Ishikawa (cell line): ENCODE measurements around the gene TUBGCP2.

Experiments used
- CEBPB ChIP-seq: IDR thresholded peaks from 2 replicates; pipeline ENCODE4 v1.6.1; 2012
- CREB1 ChIP-seq: IDR thresholded peaks from 2 replicates; pipeline ENCODE4 v1.6.1; 2012; ENCODE audit warnings: low read depth
- EGR1 ChIP-seq: IDR thresholded peaks from 2 replicates; pipeline ENCODE4 v1.6.1; 2012
- EP300 ChIP-seq: IDR thresholded peaks from 2 replicates; pipeline ENCODE4 v1.6.1; 2012; ENCODE audit warnings: borderline replicate concordance
- FOXM1 ChIP-seq: IDR thresholded peaks from 2 replicates; pipeline ENCODE4 v1.6.1; 2012; ENCODE audit warnings: low read depth, borderline replicate concordance
- MAX ChIP-seq: IDR thresholded peaks from 2 replicates; pipeline ENCODE4 v1.6.1; 2012
- NFIC ChIP-seq: IDR thresholded peaks from 2 replicates; pipeline ENCODE4 v1.6.1; 2012
- RAD21 ChIP-seq: IDR thresholded peaks from 2 replicates; pipeline ENCODE4 v1.6.1; 2012; ENCODE audit warnings: low read depth
- REST ChIP-seq: IDR thresholded peaks from 2 replicates; pipeline ENCODE4 v1.6.1; 2012; ENCODE audit warnings: low read depth, mild to moderate bottlenecking
- TAF1 ChIP-seq: IDR thresholded peaks from 2 replicates; pipeline ENCODE4 v1.6.1; 2012; ENCODE audit warnings: low read depth, mild to moderate bottlenecking
- TCF12 ChIP-seq: IDR thresholded peaks from 2 replicates; pipeline ENCODE4 v1.6.1; 2012; ENCODE audit warnings: low read depth
- TEAD4 ChIP-seq: IDR thresholded peaks from 2 replicates; pipeline ENCODE4 v1.6.1; 2012
- USF1 ChIP-seq: IDR thresholded peaks from 2 replicates; pipeline ENCODE4 v1.6.1; 2012
- YY1 ChIP-seq: IDR thresholded peaks from 2 replicates; pipeline ENCODE4 v1.6.1; 2012; ENCODE audit warnings: low read depth
- ZBTB7A ChIP-seq: IDR thresholded peaks from 2 replicates; pipeline ENCODE4 v1.6.1; 2012; ENCODE audit warnings: low read depth

TUBGCP2 gene

GRCh38 chr10:133231946-133232574, 76.6 kb downstream of the TUBGCP2 start:
- no peak for TF ChIP-seq MAX
- TF ChIP-seq TAF1: no peak
- TF ChIP-seq EGR1: no peak
- TF ChIP-seq USF1: no peak
- no peak for TF ChIP-seq ZBTB7A
- no peak for TF ChIP-seq NFIC

- no peak for TF ChIP-seq ZBTB7A
- no peak for TF ChIP-seq MAX
- no peak for TF ChIP-seq TEAD4
- TF ChIP-seq TCF12: no peak
- no peak for TF ChIP-seq YY1
- no peak for TF ChIP-seq USF1
- no peak for TF ChIP-seq CREB1
- no peak for TF ChIP-seq FOXM1
- no peak for TF ChIP-seq NFIC
- no peak for TF ChIP-seq RAD21
- TF ChIP-seq REST: no peak
Observed at GRCh38 chr10:133231244-133231945, 77.3 kb downstream of the TUBGCP2 start.

- TF ChIP-seq MAX (no peak), NFIC (no peak), TAF1 (no peak), EP300 (no peak), YY1 (no peak), FOXM1 (no peak), CEBPB (no peak), RAD21 (no peak), CREB1 (no peak), USF1 (no peak), EGR1 (no peak), TEAD4 (no peak), TCF12 (no peak), REST (no peak), ZBTB7A (no peak)
Observed at GRCh38 chr10:133230387-133231195, 78.1 kb downstream of the TUBGCP2 start.

GRCh38 chr10:133230044-133230361, 78.7 kb downstream of the TUBGCP2 start, which contains the start of gene UTF1:
Gene UTF1 (plus strand): TSS chr10:133230217. CDS start chr10:133230289, 72 bp downstream.
- TF ChIP-seq TAF1 (no peak), NFIC (no peak), TCF12 (no peak), TEAD4 (no peak), YY1 (no peak), REST (no peak), CEBPB (no peak), USF1 (no peak), RAD21 (no peak), EGR1 (no peak), EP300 (no peak), ZBTB7A (no peak)
